Thoracic aorta (tissue), 2 donors: ENCODE results near the gene TRAPPC2L. TPM values are rescaled to one million over a fixed set of nuclear protein-coding genes. Genes with fewer than 3 reads are reported as not detected.

ENCODE experiments used
- ATAC-seq: fragments of 150-250 bp; one replicate; pipeline ENCODE4 v1.8.0; 2017; ENCODE audit warnings: low read depth; ENCODE audit not compliant: insufficient number of reproducible peaks, low FRiP score
- DNase-seq: peaks from one replicate; pipeline ENCODE4 v3.0.0-alpha.2; 2020; ENCODE audit warnings: low spot score
- H3K27ac ChIP-seq, 2 donors: fragments of 200-600 bp; sonication (generic); 1 replicate in 1 of 2; 2 replicates in 1 of 2; pipeline ENCODE4 v1.5.1; 2016; ENCODE audit warnings: mild to moderate bottlenecking in 2 of 2, moderate library complexity in 2 of 2
- H3K27me3 ChIP-seq: fragments of 200-600 bp; sonication (generic); replicated peaks from 2 replicates; pipeline ENCODE4 v1.6.0; 2016; ENCODE audit warnings: mild to moderate bottlenecking; ENCODE audit not compliant: insufficient read depth
- H3K36me3 ChIP-seq: fragments of 200-600 bp; sonication (generic); one replicate; pipeline ENCODE4 v1.5.1; 2016
- H3K4me1 ChIP-seq, 2 donors: fragments of 200-600 bp; sonication (generic); 1 replicate in 1 of 2; 2 replicates in 1 of 2; pipeline versions ENCODE4 v1.5.1 to v1.6.0; 2016; ENCODE audit warnings: low read depth in 2 of 2, mild to moderate bottlenecking in 1 of 2; ENCODE audit not compliant: control insufficient read depth in 1 of 2
- H3K4me3 ChIP-seq: fragments of 200-600 bp; sonication (generic); 2 replicates; pipeline ENCODE4 v1.5.1; 2016; ENCODE audit warnings: mild to moderate bottlenecking
- H3K9me3 ChIP-seq: fragments of 200-600 bp; sonication (generic); 2 replicates; pipeline ENCODE4 v1.5.1; 2016
- CTCF ChIP-seq: fragments of 200-600 bp; sonication (generic); IDR thresholded peaks from one replicate; pipeline ENCODE4 v1.5.1; 2019; ENCODE audit warnings: antibody characterized with exemption
- total RNA-seq, 2 donors: library from RNA; depleted of rRNA; stranded (reverse); fragments of >200 nt; gene quantifications; one replicate each; pipeline versions ENCODE4 v1.1.0 to v1.2.3, GENCODE V29; 2016

Gene TRAPPC2L
- total RNA-seq, 2 donors from 2014 or later, result 12.4 to 31.4 TPM

GRCh38 chr16:88826070-88826840 is 30.7 kb upstream of the TRAPPC2L start:
- DNase-seq (no peak), ATAC-seq (no peak)
- TF ChIP-seq CTCF, result no peak
- Histone ChIP-seq H3K4me3 (no peak overlapping the region), H3K9me3 (no peaks in the 10 kb centered on the region), H3K27ac (no peak overlapping the region), H3K27me3 (no peaks in the 10 kb centered on the region), H3K4me1 (no peaks in the 10 kb centered on the region), H3K36me3 (peaks cover 27% of the 10 kb centered on the region)

- peaks cover 12% of the 10 kb centered on the region for H3K36me3 ChIP-seq
- no peak for DNase-seq
- no peak for TF ChIP-seq CTCF
- no peaks in the 10 kb centered on the region for H3K4me1 ChIP-seq
- no peaks in the 10 kb centered on the region for H3K27me3 ChIP-seq
- ATAC-seq, result no peak
- H3K9me3 ChIP-seq, result no peaks in the 10 kb centered on the region
- no peak overlapping the region for H3K4me3 ChIP-seq
- H3K27ac ChIP-seq, result no peak overlapping the region
Measured at GRCh38 chr16:88827727-88828126, 29.2 kb upstream of the TRAPPC2L start.

GRCh38 chr16:88828711-88829110 is 28.2 kb upstream of the TRAPPC2L start:
- no peak for TF ChIP-seq CTCF
- ATAC-seq, result no peak
- peaks cover 7% of the 10 kb centered on the region for H3K36me3 ChIP-seq

GRCh38 chr16:88830258-88830657 is 26.7 kb upstream of the TRAPPC2L start:
- TF ChIP-seq CTCF, result no peak
- H3K27ac ChIP-seq, result no peak overlapping the region
- no peaks in the 10 kb centered on the region for H3K9me3 ChIP-seq
- H3K27me3 ChIP-seq, result no peaks in the 10 kb centered on the region
- no peak for DNase-seq
- peaks cover 4% of the 10 kb centered on the region for H3K36me3 ChIP-seq
- H3K4me3 ChIP-seq, result no peak overlapping the region
- no peaks in the 10 kb centered on the region for H3K4me1 ChIP-seq
- ATAC-seq, result no peak

More at GRCh38 chr16:88828711-88829110, 28.2 kb upstream of the TRAPPC2L start:
- Histone ChIP-seq H3K27me3 (no peaks in the 10 kb centered on the region), H3K27ac (no peak overlapping the region), H3K9me3 (no peaks in the 10 kb centered on the region), H3K4me1 (no peaks in the 10 kb centered on the region), H3K4me3 (no peak overlapping the region)
- DNase-seq, result no peak

- no peak for ATAC-seq
- Histone ChIP-seq H3K36me3 (peaks cover 7% of the 10 kb centered on the region), H3K27ac (no peak overlapping the region), H3K9me3 (no peaks in the 10 kb centered on the region), H3K4me3 (no peak overlapping the region), H3K27me3 (no peaks in the 10 kb centered on the region), H3K4me1 (no peaks in the 10 kb centered on the region)
- TF ChIP-seq CTCF, result no peak
- no peak for DNase-seq
Measured at GRCh38 chr16:88830783-88831182, 26.1 kb upstream of the TRAPPC2L start.
